Mesenteric fat pad (tissue), 1 donor: ENCODE measurements around the gene SEC24D. TPM values are rescaled to one million over a fixed set of nuclear protein-coding genes. Genes with fewer than 3 reads are reported as not detected.
"Not testable (repeated sequence)": the region's sequence is repeated elsewhere in the genome, so short reads cannot be mapped to it uniquely, and the experiment has no call there.

Experiments used
- DNase-seq: peaks from one replicate; pipeline ENCODE4 v3.0.0-alpha.2; 2020; ENCODE audit warnings: low spot score
- long read RNA-seq: library from polyadenylated mRNA; unstranded; transcript quantifications from one replicate; pipeline ENCODE4 v2.0.0, GENCODE V29; 2020
- total RNA-seq: library from RNA; stranded (reverse); fragmentation: NEBNext Ultra II Directional; extraction: Animal tissue kit (Norgen Biotek cat#: 25700); gene quantifications from one replicate; pipeline ENCODE4 v1.2.1, GENCODE V29; 2021
- donor health status: DM: yes; HTN: yes; CAD: no.

SEC24D gene
- total RNA-seq: 71.6 TPM
- long read RNA-seq, full-length matches to known transcripts: 1 of 31 reads
- long read RNA-seq, partial matches to known transcripts: 18 of 31 reads
- long read RNA-seq, other reads (novel, unspliced or antisense): 12 of 31 reads

GRCh38 chr4:118835571-118836300 lies at the start of gene SEC24D:
Gene SEC24D (minus strand): TSS chr4:118836126. CDS start chr4:118833696, 2,430 bp downstream.
- peak; percentile 96 for DNase-seq

GRCh38 chr4:118884716-118885115 lies 48.8 kb upstream of the SEC24D start:
- DNase-seq: no peak

GRCh38 chr4:118883861-118884260 lies 47.9 kb upstream of the SEC24D start:
- DNase-seq: no peak

GRCh38 chr4:118881512-118882146 lies 45.7 kb upstream of the SEC24D start:
- DNase-seq: no peak

- no peak for DNase-seq
These were observed 43.5 kb upstream of the SEC24D start for GRCh38 chr4:118879409-118879808.

- not testable (repeated sequence) for DNase-seq
These were observed 42.6 kb upstream of the SEC24D start for GRCh38 chr4:118878507-118878906.

- DNase-seq: no peak
These were observed 41.9 kb upstream of the SEC24D start for GRCh38 chr4:118877797-118878196.

- DNase-seq: no peak
These were observed 36.3 kb upstream of the SEC24D start for GRCh38 chr4:118872181-118872580.

- DNase-seq: no peak
These were observed 33.9 kb upstream of the SEC24D start for GRCh38 chr4:118869808-118870342.

GRCh38 chr4:118867311-118868067 lies 31.6 kb upstream of the SEC24D start:
- DNase-seq: no peak

- no peak for DNase-seq
These were observed 30.5 kb upstream of the SEC24D start for GRCh38 chr4:118866442-118866841.

- DNase-seq: no peak
These were observed 29.3 kb upstream of the SEC24D start for GRCh38 chr4:118865091-118865708.

GRCh38 chr4:118858779-118859178 lies 22.9 kb upstream of the SEC24D start:
- DNase-seq: no peak

- no peak for DNase-seq
These were observed 21.8 kb upstream of the SEC24D start for GRCh38 chr4:118857760-118858159.

- no peak for DNase-seq
These were observed 14.7 kb upstream of the SEC24D start for GRCh38 chr4:118850488-118851173.

- DNase-seq: no peak
These were observed 14.1 kb upstream of the SEC24D start for GRCh38 chr4:118849867-118850487.

- DNase-seq: no peak
These were observed 13.0 kb upstream of the SEC24D start for GRCh38 chr4:118848901-118849300.

- DNase-seq: no peak
These were observed 12.3 kb upstream of the SEC24D start for GRCh38 chr4:118848242-118848641.

- DNase-seq: no peak
These were observed 11.1 kb upstream of the SEC24D start for GRCh38 chr4:118846979-118847378.

GRCh38 chr4:118845552-118846050 lies 9.7 kb upstream of the SEC24D start:
- DNase-seq: no peak
